Epithelial cell of proximal tubule (primary cell): ENCODE results near the gene NAGPA. TPM values are rescaled to one million over a fixed set of nuclear protein-coding genes. Genes with fewer than 3 reads are reported as not detected.

ENCODE experiments used
- DNase-seq: peaks from one replicate; pipeline ENCODE4 v3.0.0-alpha.2; 2011; ENCODE audit warnings: low read depth
- H3K4me3 ChIP-seq: 2 replicates; pipeline ENCODE4 v1.5.1; 2011; ENCODE audit warnings: low read depth, mild to moderate bottlenecking, low read length
- total RNA-seq: library from RNA; depleted of rRNA; stranded (reverse); fragments of >200 nt; gene quantifications from 2 replicates; pipeline ENCODE4 v1.2.3, GENCODE V29; 2015
- TF ChIP-seq, protein P1 (sequence below): conservative IDR thresholded peaks from 2 replicates; pipeline ENCODE4 v1.5.1; 2012; ENCODE audit warnings: low read depth, mild to moderate bottlenecking, low read length

NAGPA gene
- total RNA-seq, 1 donor from 2014 or later: 15.8 TPM

GRCh38 chr16:4976611-4977145 lies 57.1 kb downstream of the NAGPA start:
- TF ChIP-seq, protein P1, sequence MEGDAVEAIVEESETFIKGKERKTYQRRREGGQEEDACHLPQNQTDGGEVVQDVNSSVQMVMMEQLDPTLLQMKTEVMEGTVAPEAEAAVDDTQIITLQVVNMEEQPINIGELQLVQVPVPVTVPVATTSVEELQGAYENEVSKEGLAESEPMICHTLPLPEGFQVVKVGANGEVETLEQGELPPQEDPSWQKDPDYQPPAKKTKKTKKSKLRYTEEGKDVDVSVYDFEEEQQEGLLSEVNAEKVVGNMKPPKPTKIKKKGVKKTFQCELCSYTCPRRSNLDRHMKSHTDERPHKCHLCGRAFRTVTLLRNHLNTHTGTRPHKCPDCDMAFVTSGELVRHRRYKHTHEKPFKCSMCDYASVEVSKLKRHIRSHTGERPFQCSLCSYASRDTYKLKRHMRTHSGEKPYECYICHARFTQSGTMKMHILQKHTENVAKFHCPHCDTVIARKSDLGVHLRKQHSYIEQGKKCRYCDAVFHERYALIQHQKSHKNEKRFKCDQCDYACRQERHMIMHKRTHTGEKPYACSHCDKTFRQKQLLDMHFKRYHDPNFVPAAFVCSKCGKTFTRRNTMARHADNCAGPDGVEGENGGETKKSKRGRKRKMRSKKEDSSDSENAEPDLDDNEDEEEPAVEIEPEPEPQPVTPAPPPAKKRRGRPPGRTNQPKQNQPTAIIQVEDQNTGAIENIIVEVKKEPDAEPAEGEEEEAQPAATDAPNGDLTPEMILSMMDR: no peak
- no peak for DNase-seq

GRCh38 chr16:4976079-4976478 lies 57.7 kb downstream of the NAGPA start:
- TF ChIP-seq, protein P1: no peak
- H3K4me3 ChIP-seq: no peak overlapping the region
- no peak for DNase-seq

More at GRCh38 chr16:4976611-4977145, 57.1 kb downstream of the NAGPA start:
- no peak overlapping the region for H3K4me3 ChIP-seq

Other genes with a start within 250 kb of the NAGPA start
- gene SEPTIN12, start 245.6 kb downstream of the NAGPA start, total RNA-seq: not detected in 2 replicates
- 0.98 and 12.2 TPM in 2 replicates for gene SMIM22, start 238.6 kb downstream of the NAGPA start, total RNA-seq
- 18.8 and 39.6 TPM in 2 replicates for gene ROGDI, start 231.3 kb downstream of the NAGPA start, total RNA-seq
- 33.1 and 50.3 TPM in 2 replicates for gene GLYR1, start 186.6 kb downstream of the NAGPA start, total RNA-seq
- gene UBN1, start 186.5 kb downstream of the NAGPA start, total RNA-seq: 24.5 and 30.0 TPM in 2 replicates
- 9.1 and 21.0 TPM in 2 replicates for gene PPL, start 96.8 kb downstream of the NAGPA start, total RNA-seq
- gene SEC14L5, start 75.6 kb downstream of the NAGPA start, total RNA-seq: under 0.01 TPM in 1 of 2 replicates, not detected in the other
- not detected in 2 replicates for gene C16orf89, start 32.0 kb upstream of the NAGPA start, total RNA-seq
- 21.9 and 31.9 TPM in 2 replicates for gene ALG1, start 37.9 kb upstream of the NAGPA start, total RNA-seq
- gene EEF2KMT, start 63.9 kb upstream of the NAGPA start, total RNA-seq: 9.4 and 34.4 TPM in 2 replicates